ENCODE data around the gene GBP3. TPM values are rescaled to one million over a fixed set of nuclear protein-coding genes. Genes with fewer than 3 reads are reported as not detected.
"Not testable (repeated sequence)": the region's sequence is repeated elsewhere in the genome, so short reads cannot be mapped to it uniquely, and the experiment has no call there.

The GBP3 gene
- total RNA-seq, 1 donor from 2014 or later = 46.6 TPM

DNA sequence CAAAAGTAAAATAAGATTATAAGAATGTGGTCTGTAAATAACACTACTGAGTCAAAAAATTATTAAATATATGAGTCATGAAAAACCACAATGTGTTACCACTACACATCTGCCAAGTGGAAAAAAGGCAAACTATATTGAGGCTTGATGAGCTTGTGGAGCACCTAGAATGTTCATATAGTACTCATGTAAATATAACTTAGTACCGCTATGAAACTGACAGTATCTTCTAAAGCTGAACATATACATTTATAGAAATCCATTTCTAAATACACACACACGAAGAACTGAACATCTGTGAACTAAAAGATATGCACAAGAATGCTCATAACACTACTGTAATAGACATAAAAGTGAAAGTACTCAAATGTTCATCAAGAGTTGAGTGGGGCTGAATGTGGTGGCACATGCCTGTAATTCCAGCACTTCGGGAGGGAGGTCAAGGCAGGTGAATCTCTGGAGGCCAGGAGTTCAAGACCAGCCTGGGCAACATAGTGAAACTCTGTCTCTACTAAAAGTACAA is 18.5 kb upstream of the GBP3 start:
- Histone ChIP-seq H3K4me1 (no peaks in the 10 kb centered on the region), H3K27ac (no peak overlapping the region), H3K9me3 (no peaks in the 10 kb centered on the region), H3K27me3 (no peaks in the 10 kb centered on the region), H3K36me3 (no peaks in the 10 kb centered on the region), H3K4me3 (no peak overlapping the region)
- DNase-seq (no peak), ATAC-seq (no peak)
- TF ChIP-seq, protein P1, sequence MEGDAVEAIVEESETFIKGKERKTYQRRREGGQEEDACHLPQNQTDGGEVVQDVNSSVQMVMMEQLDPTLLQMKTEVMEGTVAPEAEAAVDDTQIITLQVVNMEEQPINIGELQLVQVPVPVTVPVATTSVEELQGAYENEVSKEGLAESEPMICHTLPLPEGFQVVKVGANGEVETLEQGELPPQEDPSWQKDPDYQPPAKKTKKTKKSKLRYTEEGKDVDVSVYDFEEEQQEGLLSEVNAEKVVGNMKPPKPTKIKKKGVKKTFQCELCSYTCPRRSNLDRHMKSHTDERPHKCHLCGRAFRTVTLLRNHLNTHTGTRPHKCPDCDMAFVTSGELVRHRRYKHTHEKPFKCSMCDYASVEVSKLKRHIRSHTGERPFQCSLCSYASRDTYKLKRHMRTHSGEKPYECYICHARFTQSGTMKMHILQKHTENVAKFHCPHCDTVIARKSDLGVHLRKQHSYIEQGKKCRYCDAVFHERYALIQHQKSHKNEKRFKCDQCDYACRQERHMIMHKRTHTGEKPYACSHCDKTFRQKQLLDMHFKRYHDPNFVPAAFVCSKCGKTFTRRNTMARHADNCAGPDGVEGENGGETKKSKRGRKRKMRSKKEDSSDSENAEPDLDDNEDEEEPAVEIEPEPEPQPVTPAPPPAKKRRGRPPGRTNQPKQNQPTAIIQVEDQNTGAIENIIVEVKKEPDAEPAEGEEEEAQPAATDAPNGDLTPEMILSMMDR (IDR thresholded peaks at IDR 0.05) = no peak
- intact Hi-C loops (cut with DNase I) = no loop called here

DNA sequence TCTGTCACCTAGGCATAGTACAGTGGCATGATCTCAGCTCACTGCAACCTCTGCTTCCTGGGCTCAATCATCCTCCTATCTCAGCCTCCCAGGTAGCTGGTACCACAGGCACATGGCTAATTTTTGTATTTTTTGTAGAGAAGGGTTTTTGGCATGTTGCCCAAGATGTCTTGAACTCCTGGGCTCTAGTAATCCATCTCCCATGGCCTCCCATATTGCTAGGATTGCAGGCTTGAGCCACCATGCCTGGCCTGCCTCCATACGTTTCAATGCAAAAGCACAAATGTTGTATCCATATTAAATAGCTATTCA is 17.6 kb upstream of the GBP3 start:
- no peaks in the 10 kb centered on the region for H3K27me3 ChIP-seq
- TF ChIP-seq, protein P1 (IDR thresholded peaks at IDR 0.05) = no peak
- no peak for DNase-seq
- no peak for ATAC-seq
- H3K9me3 ChIP-seq = no peaks in the 10 kb centered on the region
- no peaks in the 10 kb centered on the region for H3K4me1 ChIP-seq
- no peaks in the 10 kb centered on the region for H3K36me3 ChIP-seq
- no peak overlapping the region for H3K4me3 ChIP-seq
- intact Hi-C loops (cut with DNase I) = no loop called here
- H3K27ac ChIP-seq = no peak overlapping the region

DNA sequence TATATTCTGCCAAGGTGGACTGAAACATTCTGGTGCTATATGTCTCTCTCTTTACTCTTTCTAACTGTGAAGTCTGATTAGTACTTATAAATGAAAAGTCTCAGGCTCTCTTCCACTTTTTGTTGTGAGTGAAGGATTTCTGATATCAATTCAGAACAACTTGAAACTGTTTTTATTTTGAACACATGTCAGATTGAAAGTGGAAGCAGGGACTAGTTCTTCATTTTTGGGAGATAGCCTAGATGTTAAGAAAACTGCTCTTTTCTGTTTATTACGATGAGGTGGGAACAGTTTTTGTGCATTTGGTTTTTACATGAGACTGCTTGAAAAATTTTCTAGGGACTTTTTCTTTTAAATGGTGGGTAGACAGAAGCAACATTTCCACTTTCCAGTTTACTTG is 14.5 kb upstream of the GBP3 start:
- TF ChIP-seq, protein P1 (IDR thresholded peaks at IDR 0.05) = no peak

DNA sequence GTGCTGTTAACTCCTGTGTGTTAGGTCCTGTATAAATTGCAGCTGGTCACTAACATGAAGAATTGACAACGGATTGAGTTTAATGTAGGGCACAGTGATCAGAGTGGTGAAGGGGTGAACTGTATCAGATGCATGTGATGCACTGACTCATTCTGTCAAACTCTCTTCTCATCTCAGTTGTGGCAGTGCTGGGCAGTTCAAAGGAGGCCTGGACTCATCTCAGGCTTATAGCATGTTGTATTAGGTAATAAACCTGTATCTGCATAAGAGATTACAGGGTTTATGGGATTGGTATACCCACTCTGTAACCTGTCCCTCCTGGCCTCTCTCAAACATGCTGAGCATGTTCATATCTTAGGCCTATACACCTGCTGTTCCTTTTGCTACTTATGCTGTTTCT is 12.4 kb upstream of the GBP3 start:
- Histone ChIP-seq H3K27me3 (no peaks in the 10 kb centered on the region), H3K27ac (no peak overlapping the region), H3K9me3 (no peaks in the 10 kb centered on the region), H3K4me1 (no peaks in the 10 kb centered on the region), H3K4me3 (no peak overlapping the region), H3K36me3 (no peaks in the 10 kb centered on the region)
- TF ChIP-seq, protein P1 (IDR thresholded peaks at IDR 0.05) = no peak
- intact Hi-C loops (cut with DNase I) = no loop called here
- DNase-seq = no peak
- no peak for ATAC-seq

More for the DNA sequence above, 14.5 kb upstream of the GBP3 start:
- no peak for ATAC-seq
- Histone ChIP-seq H3K9me3 (no peaks in the 10 kb centered on the region), H3K4me3 (no peak overlapping the region), H3K4me1 (no peaks in the 10 kb centered on the region), H3K27me3 (no peaks in the 10 kb centered on the region), H3K27ac (no peak overlapping the region), H3K36me3 (no peaks in the 10 kb centered on the region)
- no peak for DNase-seq
- intact Hi-C loops (cut with DNase I) = no loop called here

DNA sequence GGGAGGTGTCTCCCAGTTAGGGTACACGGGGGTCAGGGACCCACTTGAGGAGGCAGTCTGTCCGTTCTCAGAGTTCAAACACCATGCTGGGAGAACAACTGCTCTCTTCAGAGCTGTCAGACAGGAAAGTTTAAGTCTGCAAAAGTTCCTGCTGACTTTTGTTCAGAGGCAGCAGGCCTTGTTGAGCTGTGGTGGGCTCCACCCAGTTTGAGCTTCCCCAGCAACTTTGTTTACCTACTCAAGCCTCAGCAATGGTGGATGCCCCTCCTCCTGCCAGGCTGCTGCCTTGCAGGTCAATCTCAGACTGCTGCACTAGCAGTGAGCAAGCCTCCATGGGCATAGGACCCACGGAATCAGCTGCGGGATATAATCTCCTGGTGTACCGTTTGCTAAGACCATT is 11.3 kb upstream of the GBP3 start:
- H3K27ac ChIP-seq; H3K4me3 ChIP-seq; H3K27me3 ChIP-seq; H3K4me1 ChIP-seq; H3K9me3 ChIP-seq; ATAC-seq; intact Hi-C loops (cut with DNase I); DNase-seq; H3K36me3 ChIP-seq: not testable (repeated sequence)

DNA sequence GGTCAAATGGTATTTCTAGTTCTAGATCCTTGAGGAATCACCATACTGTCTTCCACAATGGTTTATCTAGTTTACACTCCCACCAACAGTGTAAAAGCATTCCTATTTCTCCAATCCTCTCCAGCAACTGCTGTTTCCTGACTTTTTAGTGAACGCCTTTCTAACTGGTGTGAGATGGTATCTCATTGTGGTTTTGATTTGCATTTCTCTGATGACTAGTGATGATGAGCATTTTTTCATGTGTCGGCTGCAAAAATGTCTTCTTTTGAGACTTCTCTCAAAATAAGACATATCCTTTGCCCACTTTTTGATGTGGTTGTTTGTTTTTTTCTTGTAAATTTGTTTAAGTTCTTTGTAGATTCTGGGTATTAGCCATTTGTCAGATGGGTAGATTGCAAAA is 6.4 kb upstream of the GBP3 start:
- H3K4me3 ChIP-seq; H3K9me3 ChIP-seq; intact Hi-C loops (cut with DNase I); ATAC-seq; H3K4me1 ChIP-seq; H3K27ac ChIP-seq; DNase-seq; H3K36me3 ChIP-seq; H3K27me3 ChIP-seq: not testable (repeated sequence)

DNA sequence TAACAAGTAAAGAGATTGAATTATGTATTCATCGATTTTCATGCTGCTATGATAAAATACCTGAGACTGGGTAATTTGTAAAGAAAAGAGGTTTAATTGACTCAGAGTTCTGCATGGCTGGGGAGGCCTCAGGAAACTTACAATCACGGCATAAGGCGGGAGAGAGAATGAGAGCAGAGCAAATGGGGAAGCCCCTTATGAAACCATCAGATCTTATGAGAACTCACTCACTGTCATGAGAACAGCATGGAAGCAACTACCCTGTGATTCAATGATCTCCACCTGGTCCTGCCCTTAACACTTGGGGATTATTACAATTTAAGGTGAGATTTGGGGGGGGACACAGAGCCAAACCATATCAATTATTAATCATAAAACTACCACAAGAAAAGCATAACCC is 3.3 kb upstream of the GBP3 start:
- TF ChIP-seq, protein P1 (IDR thresholded peaks at IDR 0.05) = no peak
- Histone ChIP-seq H3K27ac (no peak overlapping the region), H3K4me3 (no peak overlapping the region), H3K4me1 (peaks cover 9% of the 10 kb centered on the region), H3K9me3 (no peaks in the 10 kb centered on the region), H3K36me3 (no peaks in the 10 kb centered on the region), H3K27me3 (no peaks in the 10 kb centered on the region)
- ATAC-seq (no peak), DNase-seq (no peak)
- intact Hi-C loops (cut with DNase I) = no loop called here
